ENCODE measurements around the gene PPP1R16B. TPM values are rescaled to one million over a fixed set of nuclear protein-coding genes. Genes with fewer than 3 reads are reported as not detected.

Gene PPP1R16B
- total and polyA plus RNA-seq, 10 of the 15 experiments (the other 5 are each of a cell fraction or from before 2014, with no cell fraction given): 13.4 to 90.2 (median 66.7) TPM

- Histone ChIP-seq H3K9me3 (replicated peaks; ENCODE audit: control insufficient read depth, insufficient read depth, low read length) (no peaks in the 10 kb centered on the region), H3K4me2 (ENCODE audit: control insufficient read depth, insufficient read depth) (no peak overlapping the region), H2AFZ (ENCODE audit: control insufficient read depth, low read depth, low read length) (no peak overlapping the region), H3K79me2 (ENCODE audit: control insufficient read depth, insufficient read depth, low read length) (no peaks in the 10 kb centered on the region; the same call in 1 of the 2 replicates), H3K4me3 (no peak overlapping the region), H3K4me1 (ENCODE audit: control insufficient read depth, insufficient read depth, low read length) (no peaks in the 10 kb centered on the region), H3K27me3 (replicated peaks in 1 of 2; ENCODE audit: control insufficient read depth in 2 of 2, insufficient read depth in 2 of 2, low read length in 1 of 2) (no peaks in the 10 kb centered on the region), H3K27ac (ENCODE audit: control insufficient read depth, insufficient read depth) (no peak overlapping the region), H4K20me1 (ENCODE audit: control insufficient read depth, insufficient read depth) (no peaks in the 10 kb centered on the region), H3K36me3 (ENCODE audit: control insufficient read depth in 2 of 2, insufficient read depth in 2 of 2, low read length in 1 of 2) (peaks cover 17 to 36% of the 10 kb centered on the region in 2 experiments), H3K9ac (ENCODE audit: control insufficient read depth, insufficient read depth, low read length) (no peak overlapping the region)
- 97% methylated on average over 7 of the region's 7 CpGs for WGBS (ENCODE audit: insufficient coverage, insufficient replicate concordance, low lambda C conversion rate, missing lambda C conversion rate)
- DNase-seq (ENCODE audit: low read depth, low spot score) (no peak), ATAC-seq (no peak), FAIRE-seq (no peak)
- BruUV-seq (replicated peaks): no TSS peak
- no peak for TF ChIP-seq BCL3 (IDR thresholded peaks at IDR 0.05; ENCODE audit: borderline replicate concordance, insufficient read depth, low read depth, low read length, poor library complexity, severe bottlenecking)
- no peak for TF ChIP-seq BCL11A (IDR thresholded peaks at IDR 0.05; ENCODE audit: low read depth, low read length)
- TF ChIP-seq ASH2L (IDR thresholded peaks at IDR 0.05; ENCODE audit: borderline replicate concordance, low read depth): no peak
- no peak for TF ChIP-seq ZBTB11 (CRISPR knock-in tag; IDR thresholded peaks at IDR 0.05)
- TF ChIP-seq FOS (IDR thresholded peaks at IDR 0.05; ENCODE audit: borderline replicate concordance, extremely low read depth, insufficient read length): no peak
- no peak for TF ChIP-seq SUZ12 (IDR thresholded peaks at IDR 0.05; ENCODE audit: unreplicated experiment)
- no peak for TF ChIP-seq PKNOX1 (IDR thresholded peaks at IDR 0.05)
- no peak for TF ChIP-seq REST (IDR thresholded peaks at IDR 0.05; ENCODE audit: low read depth, low read length)
- no peak for TF ChIP-seq CEBPZ (IDR thresholded peaks at IDR 0.05; ENCODE audit: low read depth, low read length)
- intact Hi-C loops (cut with micrococcal nuclease; ENCODE audit: unreplicated experiment): no loop called here
- CTCF ChIA-PET: no interaction called here
- in situ Hi-C loops (cut with MboI): no loop called here
- POLR2A ChIA-PET: no interaction called here
- SMC1A ChIA-PET (ENCODE audit: uncharacterized antibody, unreplicated experiment): no interaction called here
- RAD21 ChIA-PET (ENCODE audit: unreplicated experiment): no interaction called here
Measured at GRCh38 chr20:38915355-38915754, 109.9 kb downstream of the PPP1R16B start.

All from GM12878 (cell line).